ENCODE measurements around the gene MOB1A.
"Not testable (repeated sequence)": the region's sequence is repeated elsewhere in the genome, so short reads cannot be mapped to it uniquely, and the experiment has no call there.

MOB1A gene

DNA sequence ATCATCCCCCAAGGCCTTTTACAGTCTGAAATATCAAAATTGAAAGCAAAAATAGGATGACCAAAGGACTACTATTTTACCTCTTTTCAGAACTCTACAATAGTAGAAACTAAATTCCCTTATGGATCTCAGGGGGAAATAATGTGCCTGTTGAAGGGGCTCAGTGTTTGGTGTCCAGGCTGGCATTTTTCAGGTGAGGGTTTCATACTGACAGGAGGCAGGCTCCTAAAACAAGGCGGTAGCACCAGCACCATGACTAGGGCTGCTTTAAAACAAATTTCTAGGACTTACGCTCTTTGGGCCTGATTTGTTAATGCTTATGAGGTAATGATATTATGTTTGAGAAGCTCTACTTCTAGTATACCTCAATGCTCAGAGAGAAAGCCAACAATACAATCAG is 25.7 kb downstream of the MOB1A start:
- FAIRE-seq = no peak
- no peak for DNase-seq (ENCODE audit: extremely low spot score, insufficient read length, low read depth)

- DNase-seq (ENCODE audit: extremely low spot score, insufficient read length, low read depth) (no peak), FAIRE-seq (no peak)
Observed at GRCh38 chr2:74149570-74150319, 28.9 kb downstream of the MOB1A start.

GRCh38 chr2:74149247-74149525 is 29.5 kb downstream of the MOB1A start:
- no peak for DNase-seq (ENCODE audit: extremely low spot score, insufficient read length, low read depth)
- FAIRE-seq = no peak

GRCh38 chr2:74148457-74149246 is 30.0 kb downstream of the MOB1A start:
- no peak for DNase-seq (ENCODE audit: extremely low spot score, insufficient read length, low read depth)
- FAIRE-seq = no peak

DNA sequence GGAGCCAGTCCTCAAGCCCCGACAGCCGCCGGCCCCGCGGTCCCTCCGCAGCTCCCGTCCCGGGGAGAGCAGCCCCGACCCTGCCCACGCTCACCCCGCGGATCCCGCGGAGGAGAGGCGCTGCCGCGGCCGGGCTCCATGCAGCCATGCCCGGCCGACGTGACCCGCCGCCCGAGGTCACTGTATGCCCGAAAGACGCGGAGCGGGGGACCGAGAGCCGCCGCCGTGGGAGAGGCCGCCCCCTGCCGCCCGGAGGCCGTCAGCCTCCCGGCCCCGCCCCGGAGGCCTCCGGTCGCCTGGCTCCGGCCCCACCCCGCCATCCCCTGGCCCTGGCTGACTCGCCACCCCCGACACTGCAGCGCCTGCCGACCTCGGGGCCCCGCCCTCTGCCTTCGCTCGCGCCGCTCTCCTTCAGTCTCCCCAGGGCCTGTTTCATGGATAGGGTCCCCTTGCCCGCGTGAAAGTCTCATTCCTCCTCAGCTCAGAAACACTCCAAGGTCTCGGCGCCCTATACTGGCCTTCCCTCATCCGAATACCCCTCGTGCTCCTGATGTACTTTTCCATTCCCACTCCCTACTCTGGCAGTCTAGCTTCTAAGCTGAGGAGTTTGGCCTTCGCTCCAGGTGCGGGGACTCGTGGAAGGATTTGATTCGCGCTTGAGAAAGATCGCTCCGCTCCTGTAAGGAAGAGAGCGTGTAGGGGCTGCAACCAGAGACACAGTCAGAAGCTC is 30.8 kb downstream of the MOB1A start, which contains the start of gene BOLA3:
Gene BOLA3 (minus strand): TSS at position 186 of the 730 bp plus-strand sequence. CDS start 38 bp downstream, at position 148.
- FAIRE-seq = no peak
- DNase-seq (ENCODE audit: extremely low spot score, insufficient read length, low read depth) = peak; percentile 89

DNA sequence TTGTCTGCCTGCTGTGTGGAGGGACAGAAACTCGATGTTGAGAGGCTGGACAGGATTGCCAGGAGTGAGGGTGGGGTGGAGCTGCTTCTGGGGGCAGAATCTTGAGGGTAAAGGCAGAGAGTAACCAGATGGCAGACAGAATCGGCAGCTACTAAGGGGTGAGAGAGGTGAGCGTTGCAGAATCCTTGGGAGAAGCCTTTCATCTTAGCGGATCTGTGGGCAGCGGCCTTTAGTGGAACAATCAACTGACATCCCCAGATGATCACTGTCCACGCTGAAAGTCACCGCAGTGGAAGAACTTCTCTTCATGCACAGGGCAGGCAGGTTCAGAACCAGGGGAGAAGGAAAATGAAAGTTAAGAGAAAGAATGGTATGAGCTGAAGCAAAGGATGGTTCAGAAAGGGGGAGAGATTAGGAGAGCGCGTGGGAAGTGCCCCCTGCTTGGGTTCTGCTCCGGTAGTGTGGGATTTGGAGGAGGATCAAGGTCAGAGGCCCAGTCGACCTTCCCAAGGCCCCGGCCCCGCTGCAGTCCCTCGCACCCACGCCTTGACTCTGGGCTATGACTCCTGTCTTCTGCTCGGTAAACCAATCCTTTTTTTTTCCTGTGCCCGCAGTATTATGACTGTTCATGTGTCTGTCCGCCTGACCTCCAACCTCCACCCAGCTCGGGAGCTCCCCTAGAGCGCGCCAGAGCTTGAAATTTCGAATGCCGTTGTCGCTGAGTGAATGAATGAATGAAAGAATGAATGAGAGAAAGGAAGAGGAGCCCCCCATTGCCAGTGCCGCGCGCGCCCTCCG is 31.6 kb downstream of the MOB1A start:
- DNase-seq (ENCODE audit: extremely low spot score, insufficient read length, low read depth) (no peak), FAIRE-seq (no peak)

DNA sequence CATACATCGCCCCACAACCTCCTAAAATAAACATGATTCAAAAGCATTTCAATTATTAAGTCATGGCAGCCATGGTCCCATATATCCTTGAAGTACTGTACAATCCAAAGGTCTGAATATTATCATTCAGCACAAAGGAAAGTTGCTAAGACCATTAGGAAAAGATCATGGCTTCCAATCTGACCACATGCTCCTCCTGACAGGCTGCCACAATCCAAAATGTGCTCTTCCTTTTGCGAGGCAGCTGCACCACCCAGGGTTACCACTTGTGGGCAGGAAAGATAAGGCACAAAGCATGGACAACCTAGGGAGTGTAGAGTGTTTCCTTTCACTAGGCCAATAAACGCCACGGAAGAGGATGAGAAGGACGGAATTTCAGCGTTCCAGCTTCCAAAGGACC is 36.3 kb downstream of the MOB1A start:
- FAIRE-seq (no peak), DNase-seq (ENCODE audit: extremely low spot score, insufficient read length, low read depth) (no peak)

- FAIRE-seq (no peak), DNase-seq (ENCODE audit: extremely low spot score, insufficient read length, low read depth) (no peak)
Observed at GRCh38 chr2:74138600-74139323, 39.9 kb downstream of the MOB1A start.

GRCh38 chr2:74137651-74138599 is 40.8 kb downstream of the MOB1A start:
- DNase-seq (ENCODE audit: extremely low spot score, insufficient read length, low read depth) = no peak
- no peak for FAIRE-seq

DNA sequence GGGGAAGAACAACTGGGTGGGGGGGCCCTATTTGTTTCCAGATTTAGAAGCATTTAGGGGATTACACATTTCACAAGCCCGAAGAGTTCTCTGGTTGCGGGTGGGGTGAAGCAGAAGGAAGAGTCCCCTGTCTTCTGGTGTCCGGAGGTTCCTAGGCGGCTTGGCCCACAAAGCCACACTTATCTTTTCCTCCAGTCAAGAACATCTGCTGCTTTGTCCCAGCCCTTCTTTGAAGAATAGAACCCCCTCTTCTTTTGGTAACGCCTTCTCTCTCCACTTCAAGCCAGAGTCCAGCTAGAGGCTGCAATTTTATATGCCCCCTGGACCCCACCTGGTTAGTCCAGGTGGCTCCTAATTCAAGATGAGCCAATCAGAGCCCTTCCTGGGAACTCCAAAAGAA is 46.8 kb downstream of the MOB1A start:
- FAIRE-seq (no peak), DNase-seq (ENCODE audit: extremely low spot score, insufficient read length, low read depth) (no peak)

- DNase-seq (ENCODE audit: extremely low spot score, insufficient read length, low read depth) (no peak), FAIRE-seq (no peak)
Observed at GRCh38 chr2:74130211-74130995, 48.3 kb downstream of the MOB1A start.

DNA sequence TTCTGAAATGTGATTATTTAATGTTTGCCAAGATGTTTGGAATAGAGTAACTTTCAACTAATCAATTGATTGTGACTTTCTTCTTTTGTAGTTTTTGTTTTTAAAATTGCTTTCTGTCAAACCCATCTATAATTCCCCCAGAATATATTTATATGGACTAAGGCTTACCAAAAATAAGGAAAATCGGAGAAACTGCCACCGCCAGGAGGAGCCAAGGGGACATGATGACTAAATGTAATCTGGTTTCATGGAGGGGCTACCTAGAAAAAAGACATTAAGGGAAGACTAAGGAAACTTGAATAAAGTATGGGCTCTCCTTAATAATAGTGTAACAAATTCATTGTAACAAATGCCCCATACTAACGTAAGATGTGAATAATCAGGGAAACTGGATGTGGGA is 50.5 kb downstream of the MOB1A start:
- FAIRE-seq = no peak
- DNase-seq (ENCODE audit: extremely low spot score, insufficient read length, low read depth) = no peak

DNA sequence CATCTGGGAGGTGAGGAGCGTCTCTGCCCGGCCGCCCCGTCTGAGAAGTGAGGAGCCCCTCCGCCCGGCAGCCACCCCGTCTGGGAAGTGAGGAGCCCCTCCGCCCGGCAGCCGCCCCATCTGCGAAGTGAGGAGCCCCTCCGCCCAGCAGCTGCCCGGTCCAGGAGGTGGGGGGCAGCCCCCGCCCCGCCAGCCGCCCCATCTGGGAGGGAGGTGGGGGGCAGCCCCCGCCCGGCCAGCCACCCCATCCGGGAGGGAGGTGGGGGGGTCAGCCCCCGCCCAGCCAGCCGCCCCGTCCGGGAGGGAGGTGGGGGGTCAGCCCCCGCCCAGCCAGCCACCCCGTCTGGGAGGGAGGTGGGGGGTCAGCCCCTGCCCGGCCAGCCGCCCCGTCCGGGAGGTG is 54.7 kb downstream of the MOB1A start:
- not testable (repeated sequence) for DNase-seq (ENCODE audit: extremely low spot score, insufficient read length, low read depth); FAIRE-seq

- FAIRE-seq; DNase-seq (ENCODE audit: extremely low spot score, insufficient read length, low read depth): not testable (repeated sequence)
Observed at GRCh38 chr2:74121846-74122245, 56.8 kb downstream of the MOB1A start.

DNA sequence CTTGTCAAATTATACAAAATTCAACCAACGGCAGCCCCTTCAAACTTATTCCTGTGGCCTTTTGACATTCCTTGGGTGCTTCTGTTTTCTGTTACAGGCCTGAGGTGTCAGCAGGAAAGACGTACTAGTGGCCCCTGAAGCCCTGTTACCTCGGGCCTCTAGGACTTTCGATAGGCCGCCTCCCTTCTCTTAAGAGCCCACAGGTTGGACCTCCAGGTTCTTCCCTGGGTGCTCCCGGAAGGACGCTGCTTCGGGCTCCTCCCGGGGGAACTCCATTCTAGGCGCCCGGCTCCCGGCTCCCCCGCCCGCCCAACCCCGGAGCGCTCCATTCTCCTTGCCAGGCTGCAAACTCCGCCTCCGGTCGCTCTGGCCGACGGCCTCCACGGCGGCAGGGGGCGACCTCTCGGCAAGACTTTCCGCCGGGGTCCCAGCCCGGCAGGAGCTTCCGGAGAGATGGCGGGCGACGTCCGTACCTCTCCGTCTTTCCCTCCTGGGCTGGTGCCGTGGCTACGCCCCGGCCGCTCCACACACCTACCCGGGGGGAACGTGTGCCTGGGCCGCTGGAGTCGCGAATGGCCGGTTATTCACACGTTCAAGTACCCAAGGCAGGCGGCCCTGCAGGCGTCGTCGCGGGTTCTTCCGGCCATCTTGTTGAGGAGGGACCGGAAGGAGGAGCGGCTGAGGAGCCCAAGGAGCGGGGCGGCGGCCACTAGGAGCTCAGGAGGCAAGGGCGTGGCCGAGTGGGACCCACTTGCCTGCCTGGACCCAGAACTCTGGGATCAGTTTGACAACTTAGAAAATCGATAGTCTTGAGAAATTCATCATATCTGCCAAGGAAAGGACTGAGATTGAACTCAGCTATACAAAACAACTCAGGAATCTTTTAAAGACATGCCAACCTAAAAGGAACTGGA is 58.5 kb downstream of the MOB1A start:
- DNase-seq (ENCODE audit: extremely low spot score, insufficient read length, low read depth) = peak; percentile 84

DNA sequence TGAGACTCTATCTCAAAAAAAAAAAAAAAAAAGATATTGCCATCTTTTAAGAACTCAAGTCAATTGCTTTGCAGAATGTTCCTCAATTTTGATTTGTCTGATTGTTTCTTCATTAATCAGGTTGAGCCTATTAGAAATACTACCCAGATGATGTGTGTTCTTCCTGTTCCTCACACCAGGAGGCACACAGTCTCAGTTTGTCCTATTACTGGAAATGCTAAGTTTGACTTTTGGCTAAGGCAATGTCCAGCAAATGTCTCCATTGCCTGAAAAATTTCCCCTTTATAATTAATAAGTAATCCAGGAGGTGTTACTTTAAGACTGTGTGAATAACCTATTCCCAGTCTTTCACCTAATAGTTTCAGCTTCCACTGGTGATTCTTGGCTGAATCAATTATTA is 59.3 kb downstream of the MOB1A start:
- FAIRE-seq (no peak), DNase-seq (ENCODE audit: extremely low spot score, insufficient read length, low read depth) (no peak)

More for the DNA sequence above, 58.5 kb downstream of the MOB1A start:
- peak; percentile 79 for FAIRE-seq

DNA sequence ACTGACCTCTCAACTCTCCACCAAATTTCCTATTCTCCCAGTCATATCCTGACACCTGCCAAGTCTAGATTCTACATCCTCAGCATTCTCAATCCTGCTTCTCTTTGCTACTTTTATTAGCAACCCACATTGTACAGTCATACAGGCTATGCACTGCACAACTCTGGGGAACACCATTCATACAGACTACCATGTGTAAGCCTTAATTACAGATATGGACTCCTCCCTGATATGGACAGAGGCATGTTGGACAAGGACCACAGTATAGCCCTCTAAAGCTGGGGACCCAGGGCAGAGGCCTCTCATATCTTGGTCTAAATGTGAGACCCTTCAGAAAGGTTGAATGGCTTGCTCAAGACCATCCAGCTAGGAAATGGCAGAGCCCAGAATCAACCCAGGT is 67.3 kb downstream of the MOB1A start:
- FAIRE-seq = no peak

More for the DNA sequence above, 67.3 kb downstream of the MOB1A start:
- no peak for DNase-seq (ENCODE audit: extremely low spot score, insufficient read length, low read depth)
